ENCODE data around the gene CT83.

DNA sequence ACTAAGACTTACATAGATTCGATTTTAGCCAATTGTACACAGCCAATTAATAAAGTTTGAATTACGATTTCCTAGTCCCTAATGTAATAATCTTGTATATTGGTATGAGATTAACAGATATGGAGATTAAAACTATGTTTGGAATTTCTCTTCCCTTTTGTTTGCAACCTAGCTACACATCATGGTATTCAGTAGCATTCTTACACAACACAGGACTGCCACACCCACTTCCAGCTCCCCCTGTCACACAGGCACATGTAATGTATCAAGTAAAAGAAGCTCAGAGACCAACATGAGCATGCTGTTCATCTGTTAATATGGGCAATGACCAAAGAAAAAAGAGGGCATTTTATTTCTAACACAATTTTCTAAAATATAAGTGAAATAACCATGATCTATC, 13.6 kb downstream of the CT83 start:
- TF ChIP-seq POLR2A (IDR thresholded peaks at IDR 0.05) = no peak
- TF ChIP-seq, protein P1, sequence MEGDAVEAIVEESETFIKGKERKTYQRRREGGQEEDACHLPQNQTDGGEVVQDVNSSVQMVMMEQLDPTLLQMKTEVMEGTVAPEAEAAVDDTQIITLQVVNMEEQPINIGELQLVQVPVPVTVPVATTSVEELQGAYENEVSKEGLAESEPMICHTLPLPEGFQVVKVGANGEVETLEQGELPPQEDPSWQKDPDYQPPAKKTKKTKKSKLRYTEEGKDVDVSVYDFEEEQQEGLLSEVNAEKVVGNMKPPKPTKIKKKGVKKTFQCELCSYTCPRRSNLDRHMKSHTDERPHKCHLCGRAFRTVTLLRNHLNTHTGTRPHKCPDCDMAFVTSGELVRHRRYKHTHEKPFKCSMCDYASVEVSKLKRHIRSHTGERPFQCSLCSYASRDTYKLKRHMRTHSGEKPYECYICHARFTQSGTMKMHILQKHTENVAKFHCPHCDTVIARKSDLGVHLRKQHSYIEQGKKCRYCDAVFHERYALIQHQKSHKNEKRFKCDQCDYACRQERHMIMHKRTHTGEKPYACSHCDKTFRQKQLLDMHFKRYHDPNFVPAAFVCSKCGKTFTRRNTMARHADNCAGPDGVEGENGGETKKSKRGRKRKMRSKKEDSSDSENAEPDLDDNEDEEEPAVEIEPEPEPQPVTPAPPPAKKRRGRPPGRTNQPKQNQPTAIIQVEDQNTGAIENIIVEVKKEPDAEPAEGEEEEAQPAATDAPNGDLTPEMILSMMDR (IDR thresholded peaks at IDR 0.05 in 8 of 11, conservative IDR thresholded peaks at IDR 0.05 in 3 of 11) = no peak

Measured in spleen (tissue), 7 donors.